Urothelium cell line (cell line): ENCODE results near the gene CABLES1.
"Not testable (repeated sequence)": the region's sequence is repeated elsewhere in the genome, so short reads cannot be mapped to it uniquely, and the experiment has no call there.

Source experiments
- DNase-seq: peaks from one replicate; pipeline ENCODE4 v3.0.0; 2011; ENCODE audit warnings: low spot score, mixed read lengths
- FAIRE-seq: peaks from 2 replicates; lab custom pipeline; 2011; peaks lifted over from hg19 to GRCh38; lab: Jason Lieb, UNC

Gene CABLES1

GRCh38 chr18:23281626-23282436 is 146.5 kb downstream of the CABLES1 start:
- no peak for DNase-seq
- no peak for FAIRE-seq

GRCh38 chr18:23282437-23282781 is 147.1 kb downstream of the CABLES1 start:
- no peak for FAIRE-seq
- DNase-seq = no peak

- no peak for FAIRE-seq
Observed at GRCh38 chr18:23283916-23284430, 148.7 kb downstream of the CABLES1 start.

GRCh38 chr18:23284629-23285028 is 149.3 kb downstream of the CABLES1 start:
- FAIRE-seq = no peak
- no peak for DNase-seq

More at GRCh38 chr18:23283916-23284430, 148.7 kb downstream of the CABLES1 start:
- DNase-seq = peak; percentile 48

GRCh38 chr18:23285581-23285980 is 150.3 kb downstream of the CABLES1 start:
- not testable (repeated sequence) for DNase-seq, FAIRE-seq

- DNase-seq (no peak), FAIRE-seq (no peak)
Observed at GRCh38 chr18:23291456-23292205, 156.3 kb downstream of the CABLES1 start.

DNA sequence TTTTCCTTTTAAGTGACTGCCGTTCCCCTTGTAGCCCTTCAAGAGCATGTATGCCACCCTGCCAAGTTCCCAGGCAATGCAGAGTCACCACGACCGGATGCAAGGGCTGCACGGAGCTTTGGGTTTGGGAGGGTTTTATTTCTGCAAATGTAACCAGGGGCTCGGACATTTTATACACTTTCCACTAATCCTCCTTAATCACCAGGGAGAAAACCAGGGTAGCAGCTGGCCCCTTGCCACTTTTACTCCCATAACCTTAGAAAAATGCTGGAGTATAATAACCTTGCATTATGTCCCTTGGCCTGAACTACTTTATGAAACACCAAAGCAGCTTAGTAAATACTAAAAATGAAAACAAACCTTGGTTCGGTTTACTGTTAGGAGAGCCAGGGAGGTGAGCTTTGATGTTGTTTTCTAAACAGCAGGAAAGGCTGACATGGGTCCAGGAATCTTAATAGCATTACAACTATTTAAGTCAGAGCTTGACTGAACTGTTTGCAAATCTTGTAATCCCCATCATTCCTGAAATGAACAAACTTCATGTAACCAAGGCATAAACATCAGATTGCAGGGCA is 165.0 kb downstream of the CABLES1 start:
- DNase-seq (no peak), FAIRE-seq (no peak)

DNA sequence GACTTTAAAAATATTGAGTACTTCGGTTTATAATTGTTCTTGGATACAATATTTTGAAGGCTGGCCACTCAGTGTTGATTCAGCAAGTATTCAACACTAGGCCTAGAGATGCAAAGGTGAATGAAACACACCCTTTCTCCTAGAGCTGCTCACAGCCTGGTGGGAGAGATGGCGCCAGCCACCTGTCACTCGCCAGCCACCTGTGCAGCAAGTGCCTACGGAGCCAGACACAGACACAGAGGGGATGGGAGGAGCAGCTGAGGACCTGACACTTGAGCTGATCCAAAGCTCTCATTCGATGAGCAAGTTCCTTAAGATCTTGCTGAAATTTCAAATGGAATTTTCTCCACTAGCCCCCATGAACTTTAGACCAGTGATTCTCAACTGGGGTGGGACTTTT is 166.7 kb downstream of the CABLES1 start:
- DNase-seq (no peak), FAIRE-seq (no peak)

- DNase-seq (no peak), FAIRE-seq (no peak)
Observed at GRCh38 chr18:23302511-23302850, 167.2 kb downstream of the CABLES1 start.

GRCh38 chr18:23302851-23303527 is 167.7 kb downstream of the CABLES1 start:
- FAIRE-seq (no peak), DNase-seq (peak; percentile 21)

DNA sequence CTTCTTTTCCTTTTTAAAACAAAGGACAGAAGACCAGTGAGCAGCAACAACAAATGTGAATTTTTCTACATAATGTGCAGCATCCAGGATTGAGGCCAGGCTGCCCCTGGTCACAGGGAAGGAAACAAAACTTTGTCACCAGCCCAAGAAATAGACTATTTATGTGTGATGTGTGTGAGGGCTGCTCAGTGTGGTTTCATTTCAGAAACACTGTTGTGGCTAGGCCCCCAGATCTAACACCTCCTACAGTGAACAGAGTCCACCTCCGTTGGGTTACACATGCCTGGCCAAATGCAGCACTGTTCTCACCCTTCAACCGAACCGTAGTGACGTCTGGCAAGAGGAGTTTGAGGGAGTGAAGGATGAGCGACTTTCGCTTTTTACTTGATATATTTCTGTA is 171.5 kb downstream of the CABLES1 start:
- DNase-seq = no peak
- no peak for FAIRE-seq

- no peak for FAIRE-seq
- DNase-seq = peak; percentile 62
Observed at GRCh38 chr18:23307567-23308295, 172.4 kb downstream of the CABLES1 start.
